Fibroblast of skin of scalp (primary cell): ENCODE results near the gene LEF1.
"Not testable (repeated sequence)": the region's sequence is repeated elsewhere in the genome, so short reads cannot be mapped to it uniquely, and the experiment has no call there.

Experiments used
- DNase-seq: peaks from one replicate; pipeline ENCODE4 v3.0.0-alpha.2; 2013

Gene LEF1

GRCh38 chr4:108030332-108030731 lies 138.4 kb downstream of the LEF1 start:
- DNase-seq = peak; percentile 65

- no peak for DNase-seq
Measured at GRCh38 chr4:108029731-108030130, 139.0 kb downstream of the LEF1 start.

GRCh38 chr4:108029016-108029720 lies 139.6 kb downstream of the LEF1 start:
- DNase-seq = no peak

- DNase-seq = no peak
Measured at GRCh38 chr4:108024878-108025165, 143.9 kb downstream of the LEF1 start.

GRCh38 chr4:108024085-108024877 lies 144.5 kb downstream of the LEF1 start:
- DNase-seq = no peak

GRCh38 chr4:108018884-108019187 lies 149.9 kb downstream of the LEF1 start:
- DNase-seq = no peak

GRCh38 chr4:108018040-108018883 lies 150.5 kb downstream of the LEF1 start:
- peak; percentile 79 for DNase-seq

GRCh38 chr4:108013955-108014354 lies 154.8 kb downstream of the LEF1 start:
- DNase-seq = no peak

GRCh38 chr4:108013327-108013726 lies 155.4 kb downstream of the LEF1 start:
- DNase-seq = no peak

GRCh38 chr4:108012382-108012781 lies 156.3 kb downstream of the LEF1 start:
- not testable (repeated sequence) for DNase-seq

- peak; percentile 91 for DNase-seq
Measured at GRCh38 chr4:108010167-108010566, 158.6 kb downstream of the LEF1 start.

- DNase-seq = peak; percentile 79
Measured at GRCh38 chr4:108008721-108009120, 160.0 kb downstream of the LEF1 start.

- DNase-seq = no peak
Measured at GRCh38 chr4:108007984-108008383, 160.7 kb downstream of the LEF1 start.

- no peak for DNase-seq
Measured at GRCh38 chr4:108006361-108006760, 162.4 kb downstream of the LEF1 start.

- no peak for DNase-seq
Measured at GRCh38 chr4:108005807-108006206, 162.9 kb downstream of the LEF1 start.

GRCh38 chr4:108004646-108005045 lies 164.1 kb downstream of the LEF1 start:
- DNase-seq = no peak

- no peak for DNase-seq
Measured at GRCh38 chr4:108003982-108004515, 164.7 kb downstream of the LEF1 start.

GRCh38 chr4:108001540-108002135 lies 167.1 kb downstream of the LEF1 start:
- DNase-seq = peak; percentile 49

- DNase-seq = no peak
Measured at GRCh38 chr4:107999932-108000539, 168.7 kb downstream of the LEF1 start.

GRCh38 chr4:107997794-107998193 lies 170.9 kb downstream of the LEF1 start:
- DNase-seq = no peak
